GM03348 (cell line): ENCODE data around the gene FARSA.
"Not testable (repeated sequence)": the region's sequence is repeated elsewhere in the genome, so short reads cannot be mapped to it uniquely, and the experiment has no call there.

Experiments used
- DNase-seq: peaks from one replicate; pipeline ENCODE4 v3.0.0; 2012; ENCODE audit warnings: low spot score

Gene FARSA

GRCh38 chr19:12933287-12934072, at the start of gene FARSA:
Gene FARSA, minus strand, starts transcription at chr19:12933711. Its CDS starts 15 bp downstream, at chr19:12933696.
- DNase-seq, result peak; percentile 94

DNA sequence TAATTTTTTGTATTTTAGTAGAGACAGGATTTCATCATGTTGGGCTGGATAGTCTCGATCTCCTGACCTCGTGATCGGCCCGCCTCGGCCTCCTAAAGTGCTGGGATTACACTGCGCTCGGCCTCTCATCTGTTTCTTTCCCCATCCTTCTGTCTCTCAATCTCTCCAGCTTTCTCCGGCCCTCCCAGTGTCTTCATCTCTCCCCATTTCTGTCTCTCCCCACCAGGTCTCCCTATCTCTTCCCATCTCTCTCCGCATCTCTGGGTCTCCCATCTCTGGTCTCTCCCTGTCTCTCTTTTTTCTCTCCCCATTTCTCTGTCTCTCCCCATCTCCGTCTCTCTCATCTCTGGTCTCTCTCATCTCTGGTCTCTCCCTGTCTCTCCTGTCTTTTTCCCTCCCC, 49.6 kb upstream of the FARSA start:
- DNase-seq, result no peak

- DNase-seq, result no peak
Measured at GRCh38 chr19:12982648-12983047, 49.1 kb upstream of the FARSA start.

- no peak for DNase-seq
Measured at GRCh38 chr19:12979974-12980373, 46.5 kb upstream of the FARSA start.

GRCh38 chr19:12976109-12976508, 42.6 kb upstream of the FARSA start:
- DNase-seq, result not testable (repeated sequence)

DNA sequence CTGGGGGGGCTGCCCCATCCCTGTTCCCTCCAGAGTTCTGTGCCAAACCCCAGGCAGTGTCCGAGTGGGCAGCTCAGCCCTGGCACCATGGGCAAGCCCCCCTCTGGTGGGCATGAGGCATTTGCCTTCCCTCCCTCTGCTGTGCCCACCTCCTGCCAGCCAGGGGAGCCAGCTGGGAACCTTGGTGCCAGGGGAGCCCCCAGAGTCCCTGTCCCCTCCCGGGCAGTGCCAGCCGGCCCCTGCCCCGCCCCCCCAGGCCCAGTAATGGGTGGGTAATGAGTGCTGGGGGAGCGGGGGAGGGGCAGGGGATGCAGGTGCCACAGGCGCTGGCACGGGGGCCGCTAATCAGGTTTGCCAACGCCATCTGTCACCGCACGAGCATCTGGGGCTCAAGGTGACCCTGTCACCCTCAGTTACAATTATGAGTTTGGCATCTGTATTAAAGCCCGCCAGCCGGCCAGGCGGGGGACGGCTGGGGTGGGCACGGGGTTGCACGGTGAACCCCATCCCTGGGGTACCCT, 41.8 kb upstream of the FARSA start:
- DNase-seq, result no peak

DNA sequence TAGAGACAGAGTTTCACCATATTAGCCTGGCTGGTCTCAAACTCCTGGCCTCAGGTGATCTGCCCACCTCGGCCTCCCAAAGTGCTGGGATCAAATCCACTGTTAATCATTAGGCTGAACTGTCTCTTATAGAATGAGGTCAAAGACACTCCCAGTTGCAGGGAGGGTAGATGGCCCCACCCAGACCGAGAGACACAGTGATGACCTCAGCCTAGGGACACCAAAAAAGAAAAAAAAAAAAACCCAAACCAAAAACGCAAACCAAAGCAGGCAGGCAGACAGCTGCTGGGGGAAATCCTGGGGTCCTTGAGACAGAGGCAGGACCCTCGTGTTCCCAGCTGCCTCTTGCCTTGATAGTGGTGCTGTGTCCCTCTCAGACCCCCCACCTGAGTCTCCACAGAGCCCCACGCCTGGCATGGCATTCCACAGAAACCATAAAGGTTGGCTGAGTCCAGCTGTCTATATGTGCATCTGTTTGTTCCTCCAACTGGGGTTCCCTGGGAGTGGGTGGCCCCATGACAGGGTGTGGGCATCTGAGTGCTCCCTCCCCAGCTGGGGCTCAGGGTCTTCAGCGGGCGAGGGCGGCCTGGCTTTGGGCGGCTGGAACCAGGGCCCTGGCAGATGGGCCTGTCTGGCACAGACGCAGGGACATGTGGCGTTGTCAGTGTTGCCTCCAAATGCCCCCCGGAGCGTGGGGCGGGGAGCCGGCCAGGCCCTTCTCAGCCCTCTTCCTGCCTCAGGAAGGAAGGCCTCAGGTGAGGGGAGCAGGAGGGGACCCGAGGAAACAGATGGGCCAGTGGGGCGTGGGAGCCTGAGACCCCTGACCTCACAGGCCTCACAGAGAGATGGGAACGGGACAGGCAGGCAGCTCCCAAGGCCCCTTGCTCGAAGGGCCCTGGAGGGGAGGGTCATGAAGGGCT, 41.0 kb upstream of the FARSA start:
- peak; percentile 29 for DNase-seq

- DNase-seq, result no peak
Measured at GRCh38 chr19:12973236-12973635, 39.7 kb upstream of the FARSA start.

DNA sequence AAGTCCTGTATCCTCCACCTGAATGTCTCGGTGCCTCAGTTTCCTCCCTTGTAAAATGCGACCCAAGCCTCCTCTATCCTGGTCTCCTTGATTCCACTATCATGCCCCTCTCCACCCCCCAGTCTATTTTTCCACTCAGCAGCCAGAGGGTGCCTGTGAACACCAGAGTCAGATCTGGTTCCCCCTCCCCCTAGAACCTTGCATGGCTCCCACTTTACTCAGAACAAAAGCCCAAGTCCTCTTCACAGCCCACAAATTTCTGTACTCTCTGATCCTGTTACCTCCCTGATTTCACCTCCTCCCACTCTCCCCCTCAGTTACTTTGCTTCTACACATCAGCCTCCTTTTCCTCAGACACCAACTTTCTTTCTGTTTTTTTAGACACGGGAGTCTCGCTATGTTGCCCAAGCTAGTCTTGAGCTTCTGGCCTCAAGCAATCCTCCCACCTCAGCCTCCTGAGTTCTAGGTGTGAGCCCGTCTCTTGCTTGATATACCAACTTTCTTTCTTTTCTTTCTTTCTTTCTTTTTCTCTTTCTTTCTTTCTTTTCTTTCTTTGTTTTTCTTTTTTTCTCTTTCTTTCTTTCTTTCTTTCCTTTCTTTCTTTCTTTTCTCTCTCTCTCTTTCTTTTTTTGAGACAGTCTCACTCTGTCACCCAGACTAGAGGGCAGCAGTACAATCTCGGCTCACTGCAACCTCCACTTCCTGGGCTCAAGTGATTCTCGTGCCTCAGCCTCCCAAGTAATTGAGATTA, 36.7 kb upstream of the FARSA start:
- no peak for DNase-seq

GRCh38 chr19:12969292-12969988, 35.9 kb upstream of the FARSA start, which contains the start of gene DAND5:
Gene DAND5, plus strand, starts transcription at chr19:12969576. Its CDS starts 85 bp downstream, at chr19:12969661.
- DNase-seq, result peak; percentile 20

DNA sequence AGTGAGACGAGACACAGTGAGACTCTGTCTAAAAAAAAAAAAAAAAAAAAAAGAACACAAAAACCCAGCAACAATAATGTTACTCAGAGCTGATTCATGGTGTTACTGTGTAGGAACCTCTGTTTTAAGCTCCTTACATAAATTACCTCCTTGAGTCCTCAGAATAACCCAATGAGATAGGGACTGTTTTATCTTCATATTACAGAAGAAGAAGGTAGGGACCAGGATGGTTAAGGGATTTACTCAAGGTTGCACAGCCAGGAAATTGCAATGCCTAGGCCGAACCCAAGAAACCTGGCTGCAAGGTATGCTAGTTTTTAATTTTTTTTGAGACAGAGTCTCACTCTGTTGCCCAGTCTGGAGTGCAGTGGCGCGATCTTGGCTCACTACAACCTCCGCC, 34.4 kb upstream of the FARSA start:
- no peak for DNase-seq

DNA sequence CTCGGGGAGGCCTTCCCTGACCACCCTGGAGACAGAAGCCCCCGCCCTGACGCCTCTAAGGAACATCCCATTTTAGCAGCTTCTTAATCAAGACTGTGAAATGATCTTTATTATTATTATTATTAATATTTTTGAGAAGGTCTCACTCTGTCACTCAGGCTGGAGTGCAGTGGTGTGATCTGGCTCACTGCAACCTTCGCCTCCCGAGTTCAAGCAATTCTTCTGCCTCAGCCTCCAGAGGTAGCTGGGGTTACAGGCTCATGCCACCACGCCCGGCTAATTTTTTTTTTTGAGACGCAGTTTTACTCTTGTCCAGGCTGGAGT, 32.3 kb upstream of the FARSA start:
- DNase-seq, result no peak

GRCh38 chr19:12965017-12965811, 31.7 kb upstream of the FARSA start:
- peak; percentile 92 for DNase-seq

- no peak for DNase-seq
Measured at GRCh38 chr19:12959481-12959880, 26.0 kb upstream of the FARSA start.

DNA sequence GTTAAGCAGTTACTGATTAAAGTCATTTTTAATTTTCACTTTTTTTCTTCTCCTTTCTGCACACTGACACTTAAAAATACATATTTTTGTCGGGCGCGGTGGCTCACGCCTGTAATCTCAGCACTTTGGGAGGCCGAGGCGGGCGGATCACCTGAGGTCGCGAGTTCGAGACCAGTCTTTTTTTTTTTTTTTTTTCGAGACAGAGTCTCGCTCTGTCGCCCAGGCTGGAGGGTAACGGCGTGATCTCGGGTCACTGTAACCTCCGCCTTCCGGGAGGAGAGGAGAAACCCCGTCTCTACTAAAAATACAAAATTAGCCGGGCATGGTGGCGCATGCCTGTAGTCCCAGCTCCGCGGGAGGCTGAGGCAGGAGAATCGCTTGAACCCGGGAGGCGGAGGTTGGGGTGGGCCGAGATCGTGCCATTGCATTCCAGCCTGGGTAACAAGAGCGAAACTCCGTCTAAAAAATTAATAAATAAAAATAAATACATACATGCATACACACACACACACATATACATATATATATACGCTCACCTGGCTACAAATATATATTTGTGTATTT, 24.0 kb upstream of the FARSA start:
- DNase-seq, result not testable (repeated sequence)

- peak; percentile 91 for DNase-seq
Measured at GRCh38 chr19:12956446-12957388, 23.2 kb upstream of the FARSA start, which contains the start of gene GADD45GIP1. Gene GADD45GIP1, minus strand, starts transcription at chr19:12957223. Its CDS starts 11 bp downstream, at chr19:12957212.

GRCh38 chr19:12955996-12956395, 22.5 kb upstream of the FARSA start:
- no peak for DNase-seq

GRCh38 chr19:12955575-12955974, 22.1 kb upstream of the FARSA start:
- not testable (repeated sequence) for DNase-seq

- DNase-seq, result no peak
Measured at GRCh38 chr19:12954612-12954962, 21.1 kb upstream of the FARSA start.
